ENCODE measurements around the gene SCFD1. TPM values are rescaled to one million over a fixed set of nuclear protein-coding genes. Genes with fewer than 3 reads are reported as not detected.

The SCFD1 gene
- total RNA-seq, 1 donor, result 42.3 TPM

DNA sequence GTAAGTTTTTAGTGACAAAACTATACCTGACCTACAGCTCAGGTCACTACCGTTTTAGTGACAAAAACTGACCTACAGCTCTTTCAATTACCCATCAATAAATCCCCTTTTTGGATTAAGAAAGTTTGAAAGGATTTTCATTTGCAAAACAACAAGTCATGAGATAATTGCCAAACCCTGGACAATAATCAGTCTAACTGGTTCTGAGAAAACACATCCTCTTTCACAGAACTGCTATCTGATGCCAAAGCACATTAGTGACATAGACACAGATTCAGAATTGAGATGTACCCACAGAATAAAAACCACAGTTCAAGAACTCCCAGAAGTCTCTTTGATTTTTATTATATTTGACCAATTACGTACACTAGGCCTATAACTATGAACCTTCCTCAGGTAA, 126.2 kb downstream of the SCFD1 start:
- DNase-seq (ENCODE audit: low read depth in 2 of 3, low spot score in 2 of 3), result no peak

DNA sequence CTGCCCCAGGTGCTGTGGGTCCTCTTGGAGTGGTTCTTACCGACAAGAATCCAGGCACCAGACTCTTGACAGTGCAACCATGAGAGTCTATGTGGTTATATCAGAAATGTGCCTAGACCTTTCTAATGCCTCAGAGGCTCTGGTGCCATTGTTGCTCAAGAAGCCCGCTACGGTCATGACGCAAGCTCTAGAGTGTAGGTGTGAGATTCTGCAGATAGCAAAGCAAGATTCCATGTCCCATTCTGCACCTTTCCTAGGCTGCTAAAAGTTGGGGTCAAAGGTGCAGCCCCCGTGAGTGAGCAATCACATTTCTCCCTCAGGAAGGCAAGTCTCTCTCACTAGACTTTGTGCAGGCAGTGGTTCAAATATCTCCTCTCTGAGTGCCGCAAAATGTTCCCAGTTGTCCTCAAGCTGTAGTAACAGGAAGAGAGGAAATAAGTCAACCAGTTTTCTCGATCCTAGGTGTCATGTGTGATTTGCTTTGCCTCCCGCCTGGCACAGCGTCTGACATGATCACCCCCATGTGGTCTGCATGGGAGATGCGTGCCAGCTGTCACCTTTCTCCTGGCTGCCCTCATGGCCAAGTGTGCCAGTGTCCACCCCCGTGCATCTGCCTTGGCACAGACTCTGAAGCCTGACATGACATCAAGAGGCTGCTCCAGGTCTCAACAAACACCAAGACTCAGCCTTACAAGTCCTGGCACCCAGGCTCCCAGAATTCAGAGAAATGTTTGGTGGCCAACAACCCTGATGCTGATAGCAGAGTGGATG, 129.7 kb downstream of the SCFD1 start:
- DNase-seq (ENCODE audit: low read depth in 2 of 3, low spot score in 2 of 3), result no peak

DNA sequence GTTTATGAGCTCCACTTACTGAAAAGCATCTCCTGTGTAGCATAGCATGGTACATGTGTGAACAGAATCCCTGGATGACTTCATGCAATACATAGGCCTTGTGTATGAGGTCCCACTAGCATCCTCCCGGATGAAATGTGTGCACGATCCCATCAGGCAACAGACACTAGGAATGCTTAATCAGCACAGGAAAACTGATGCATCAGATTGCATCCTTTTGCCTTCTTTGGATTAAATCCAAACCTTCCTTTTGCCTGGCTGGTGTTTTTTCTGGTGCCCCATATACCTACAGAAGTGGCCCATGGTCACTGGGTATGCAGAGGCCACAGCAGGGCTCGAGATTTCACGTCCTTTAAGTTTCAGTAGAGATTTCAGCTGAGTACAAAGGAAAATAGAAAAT, 131.3 kb downstream of the SCFD1 start:
- DNase-seq (ENCODE audit: low read depth in 2 of 3, low spot score in 2 of 3), result no peak

DNA sequence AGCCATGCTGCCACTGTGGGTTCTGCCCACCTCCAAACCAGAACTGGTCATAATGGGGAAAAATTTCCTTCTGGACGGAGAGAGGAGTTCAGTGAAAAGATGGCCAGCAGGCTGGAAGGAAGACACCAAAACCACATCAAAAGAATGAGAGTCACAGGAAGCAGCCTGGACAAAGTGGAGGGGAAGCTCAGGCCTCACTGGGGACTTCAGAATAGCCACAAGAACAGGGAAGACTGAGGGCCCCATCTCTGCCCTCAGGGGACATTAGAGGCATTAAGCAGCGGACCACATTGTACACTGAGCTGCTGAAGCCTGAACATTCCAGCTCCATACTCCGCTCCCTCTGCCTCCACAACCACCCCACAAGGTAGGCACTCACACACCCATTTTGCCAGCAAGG, 132.7 kb downstream of the SCFD1 start:
- DNase-seq (ENCODE audit: low read depth in 2 of 3, low spot score in 2 of 3), result no peak

DNA sequence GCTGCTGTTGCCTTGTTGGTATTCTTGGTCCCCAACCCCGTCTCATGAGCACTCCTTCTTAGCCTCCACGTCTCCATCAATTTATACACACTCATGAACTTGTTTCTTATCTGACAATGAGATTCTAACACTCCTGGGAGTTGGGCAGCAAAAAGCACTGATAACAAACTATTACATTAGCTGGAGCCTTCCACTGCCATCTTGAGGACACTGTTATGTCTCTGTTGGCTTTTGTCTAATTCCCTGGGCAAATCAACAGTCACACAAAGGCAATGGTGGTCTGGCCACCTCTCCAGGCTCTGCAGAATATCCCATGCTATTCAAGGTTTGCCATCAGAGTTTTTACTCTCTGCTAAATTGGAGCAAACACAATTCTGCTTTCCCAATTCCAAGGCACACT, 134.5 kb downstream of the SCFD1 start:
- no peak for DNase-seq (ENCODE audit: low read depth in 2 of 3, low spot score in 2 of 3)

DNA sequence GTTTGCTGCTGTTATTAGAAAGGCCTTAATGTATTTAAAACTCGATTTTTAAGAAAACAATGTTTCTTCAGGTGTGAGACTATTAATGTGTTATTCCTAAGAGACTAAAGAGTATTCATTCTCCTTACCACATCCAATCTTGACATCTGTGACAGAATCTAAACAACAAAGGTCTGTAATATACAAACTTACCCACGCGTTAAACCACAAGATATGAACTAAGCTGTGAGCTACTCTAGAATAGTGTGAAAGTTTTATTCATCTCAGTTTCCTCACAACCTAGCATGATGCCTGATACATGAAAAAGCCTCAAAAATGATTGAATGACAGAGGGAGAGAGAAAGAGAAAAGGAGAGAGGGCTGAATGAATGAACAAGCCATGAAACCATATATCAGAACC, 135.0 kb downstream of the SCFD1 start:
- no peak for DNase-seq (ENCODE audit: low read depth in 2 of 3, low spot score in 2 of 3)

DNA sequence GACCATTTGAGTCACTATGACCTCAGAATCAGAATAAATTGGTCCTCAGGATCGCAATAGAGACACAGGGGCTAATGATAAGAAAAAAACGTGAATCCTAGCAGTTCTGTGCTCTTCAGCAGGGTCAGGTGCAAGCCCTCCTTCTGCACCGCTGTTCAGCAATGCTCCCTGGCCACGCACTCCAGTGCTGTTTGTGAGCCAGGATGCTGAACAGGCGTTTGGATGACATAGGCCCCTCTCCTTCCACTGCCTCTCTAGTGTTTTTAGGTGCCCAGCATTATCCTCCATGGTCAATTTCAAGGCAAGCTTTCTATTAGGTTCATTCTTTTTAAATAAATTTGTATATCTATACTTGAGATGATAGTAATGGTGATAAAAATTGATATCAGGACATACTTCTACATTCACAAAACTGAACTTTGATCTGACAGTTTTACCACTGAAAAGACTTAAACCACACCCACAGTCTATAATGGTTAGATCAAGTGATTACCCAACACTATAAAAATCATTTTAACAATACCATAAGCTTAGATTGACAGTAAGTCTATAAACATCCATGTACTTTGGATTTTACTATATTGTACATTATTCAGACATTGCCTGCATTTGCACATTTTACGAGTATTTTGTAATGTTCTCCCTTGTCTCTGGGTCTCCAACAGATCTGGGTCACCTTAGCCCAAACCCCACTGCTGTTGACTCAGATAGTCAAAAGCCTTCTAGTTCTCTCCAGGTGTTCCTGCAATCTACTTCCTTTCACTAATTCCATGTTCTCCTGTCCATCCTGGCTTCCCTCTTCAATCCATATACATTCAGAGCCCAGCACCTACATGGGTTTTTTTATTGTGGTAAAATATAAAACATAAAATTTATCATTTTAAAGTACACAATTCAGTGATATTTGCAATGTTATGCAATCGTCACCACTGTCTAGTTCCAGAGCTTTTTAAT, 137.3 kb downstream of the SCFD1 start:
- no peak for DNase-seq (ENCODE audit: low read depth in 2 of 3, low spot score in 2 of 3)

DNA sequence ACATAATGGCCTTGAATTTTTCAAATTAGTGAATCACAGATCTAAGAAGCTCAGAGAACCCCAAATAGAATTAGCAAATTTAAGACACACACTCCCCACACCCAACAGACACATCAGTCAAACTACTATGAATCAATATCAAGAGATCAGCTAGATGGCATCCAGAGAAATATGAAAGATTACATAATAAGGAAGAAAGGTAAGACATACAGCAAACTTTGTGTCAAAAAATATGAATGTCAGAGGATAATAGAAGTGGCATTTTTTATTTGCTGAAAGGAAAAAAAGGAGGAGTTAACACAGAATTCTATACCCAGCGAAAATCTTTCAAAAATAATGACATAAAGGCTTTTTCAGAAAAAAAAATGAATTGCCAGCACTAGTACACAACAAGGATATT, 141.8 kb downstream of the SCFD1 start:
- DNase-seq (ENCODE audit: low read depth in 2 of 3, low spot score in 2 of 3), result no peak

DNA sequence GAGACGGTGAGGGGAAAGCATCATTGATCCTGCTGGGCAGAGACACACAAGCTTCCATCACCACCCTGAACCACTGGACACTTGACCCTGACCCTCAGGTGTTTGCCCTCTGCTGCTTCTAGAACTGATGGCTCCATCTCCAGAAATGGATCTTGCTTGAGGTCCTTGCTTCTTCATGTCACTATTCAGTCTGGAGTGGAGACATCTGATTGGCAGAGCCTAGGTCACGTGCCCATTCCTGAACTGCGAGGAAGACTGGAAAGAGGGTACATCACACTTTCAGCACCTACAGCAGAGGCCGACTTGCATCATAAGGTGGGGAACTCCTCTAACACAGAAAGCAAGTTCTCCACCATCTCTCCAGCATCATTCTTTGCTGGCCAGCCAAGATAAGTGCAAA, 145.5 kb downstream of the SCFD1 start:
- DNase-seq (ENCODE audit: low read depth in 2 of 3, low spot score in 2 of 3), result no peak

DNA sequence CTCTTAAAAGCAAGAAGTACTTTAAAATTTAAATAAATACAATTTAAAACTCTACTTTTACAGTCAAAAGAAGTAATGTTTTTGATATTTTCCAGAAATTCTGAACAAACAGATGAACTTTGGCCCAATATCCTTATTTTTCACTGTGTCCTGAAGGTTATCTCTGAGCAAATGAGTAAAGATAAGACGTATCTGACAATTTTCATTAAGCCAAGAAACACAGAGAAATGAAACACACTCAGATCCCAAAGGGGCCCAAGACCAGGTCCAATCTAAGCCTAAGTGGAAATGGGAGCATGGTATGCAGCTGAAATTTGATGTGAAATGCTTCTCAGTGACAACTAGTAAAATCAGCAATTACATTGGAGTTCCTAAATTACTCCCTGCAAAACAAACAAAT, 146.7 kb downstream of the SCFD1 start:
- DNase-seq (ENCODE audit: low read depth in 2 of 3, low spot score in 2 of 3), result no peak

DNA sequence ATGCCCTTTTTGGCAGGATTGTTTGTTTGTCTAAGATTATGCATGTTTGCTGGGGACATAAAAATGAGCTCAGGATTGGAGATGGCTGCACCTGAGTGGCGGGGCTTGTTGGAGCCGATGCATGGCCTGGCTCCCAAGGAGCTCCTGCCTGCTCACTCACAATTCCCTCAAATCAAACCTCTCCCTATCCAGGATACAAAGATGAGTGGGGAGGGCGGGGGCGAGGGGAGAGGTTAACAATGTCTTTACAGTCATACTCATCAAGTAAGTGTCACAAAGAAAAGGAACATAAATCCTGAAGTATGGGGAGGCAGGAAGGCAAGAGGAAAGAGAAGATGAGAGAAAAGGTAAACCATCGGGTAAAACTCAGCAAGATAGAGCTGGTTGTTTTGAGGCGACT, 148.3 kb downstream of the SCFD1 start:
- no peak for DNase-seq (ENCODE audit: low read depth in 2 of 3, low spot score in 2 of 3)

DNA sequence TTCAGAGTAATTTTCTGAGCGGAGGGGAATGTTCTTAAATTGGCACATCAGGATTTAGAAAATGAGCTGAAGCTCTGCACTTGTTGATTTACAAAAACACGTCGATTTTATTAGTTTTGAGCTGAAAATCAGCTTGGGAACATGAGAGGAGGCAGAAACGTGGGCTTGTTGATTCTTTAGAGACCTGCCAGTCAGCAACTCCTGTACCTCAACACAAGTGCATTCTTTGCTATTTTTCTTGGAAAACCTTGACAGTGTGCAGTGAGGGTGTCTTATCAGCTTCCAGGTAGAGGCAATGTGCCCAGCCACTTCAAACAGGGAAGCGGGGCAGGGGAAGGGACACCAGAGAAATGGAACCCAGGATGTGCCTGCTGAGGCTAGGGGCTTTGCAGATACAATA, 149.5 kb downstream of the SCFD1 start:
- DNase-seq (ENCODE audit: low read depth in 2 of 3, low spot score in 2 of 3), result no peak

DNA sequence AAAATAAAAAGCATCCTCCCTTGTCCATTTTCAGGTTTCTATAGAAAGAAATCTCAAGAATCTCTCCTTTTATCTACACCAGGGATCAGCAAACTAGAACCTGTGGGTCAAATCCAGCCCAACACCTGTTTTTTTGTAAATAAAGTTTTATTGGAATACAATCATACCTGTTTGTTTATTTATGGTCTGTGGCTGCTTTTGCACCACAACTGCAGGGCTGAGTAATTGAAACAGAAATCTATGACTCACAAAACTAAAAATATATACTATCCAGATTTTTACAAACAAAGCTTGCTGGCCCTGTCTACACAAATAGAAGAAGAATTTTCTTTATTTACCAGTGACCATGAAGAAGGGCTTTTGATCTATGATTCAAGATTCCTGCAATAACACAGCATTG, 157.1 kb downstream of the SCFD1 start:
- no peak for DNase-seq (ENCODE audit: low read depth in 2 of 3, low spot score in 2 of 3)

Other genes starting within 250 kb of the SCFD1 start
- 5.7 TPM for gene G2E3, start 63.2 kb upstream of the SCFD1 start, total RNA-seq

Measured in hematopoietic multipotent progenitor cell (in vitro differentiated cells).